HG03439 (cell line): ENCODE results near the gene ZC3H7A.

Source experiments
- ATAC-seq: cut with Tn5 transposase; IDR thresholded peaks from one replicate; pipeline ENCODE4 v1.9.1; 2021; ENCODE audit warnings: mild to moderate bottlenecking, moderate library complexity; ENCODE audit not compliant: unreplicated experiment

Gene ZC3H7A

GRCh38 chr16:11738742-11739544 is 58.1 kb downstream of the ZC3H7A start:
- ATAC-seq: no peak

- ATAC-seq: no peak
Measured at GRCh38 chr16:11737713-11738112, 59.3 kb downstream of the ZC3H7A start.

GRCh38 chr16:11736903-11737302 is 60.2 kb downstream of the ZC3H7A start:
- ATAC-seq: no peak

- ATAC-seq: no peak
Measured at GRCh38 chr16:11735787-11736186, 61.3 kb downstream of the ZC3H7A start.

- ATAC-seq: no peak
Measured at GRCh38 chr16:11734653-11735043, 62.4 kb downstream of the ZC3H7A start.

- ATAC-seq: no peak
Measured at GRCh38 chr16:11734025-11734652, 62.9 kb downstream of the ZC3H7A start.

- no peak for ATAC-seq
Measured at GRCh38 chr16:11731222-11731621, 65.8 kb downstream of the ZC3H7A start.

- no peak for ATAC-seq
Measured at GRCh38 chr16:11729787-11730186, 67.3 kb downstream of the ZC3H7A start.

GRCh38 chr16:11727796-11728543 is 69.1 kb downstream of the ZC3H7A start:
- no peak for ATAC-seq

GRCh38 chr16:11726008-11726407 is 71.0 kb downstream of the ZC3H7A start:
- no peak for ATAC-seq

GRCh38 chr16:11725457-11725856 is 71.6 kb downstream of the ZC3H7A start:
- ATAC-seq: no peak

GRCh38 chr16:11722468-11722808 is 74.6 kb downstream of the ZC3H7A start:
- no peak for ATAC-seq

- no peak for ATAC-seq
Measured at GRCh38 chr16:11721781-11722467, 75.1 kb downstream of the ZC3H7A start.

GRCh38 chr16:11719762-11720161 is 77.3 kb downstream of the ZC3H7A start:
- no peak for ATAC-seq

GRCh38 chr16:11719171-11719570 is 77.9 kb downstream of the ZC3H7A start:
- ATAC-seq: no peak

GRCh38 chr16:11717811-11718210 is 79.2 kb downstream of the ZC3H7A start:
- no peak for ATAC-seq

GRCh38 chr16:11716336-11716735 is 80.7 kb downstream of the ZC3H7A start:
- ATAC-seq: no peak

GRCh38 chr16:11715246-11715947 is 81.7 kb downstream of the ZC3H7A start:
- no peak for ATAC-seq

GRCh38 chr16:11712122-11712521 is 84.9 kb downstream of the ZC3H7A start:
- ATAC-seq: no peak

GRCh38 chr16:11711662-11712061 is 85.4 kb downstream of the ZC3H7A start:
- ATAC-seq: no peak

- no peak for ATAC-seq
Measured at GRCh38 chr16:11708421-11708820, 88.6 kb downstream of the ZC3H7A start.
